ENCODE data around the gene ZFYVE28.

ZFYVE28 gene

DNA sequence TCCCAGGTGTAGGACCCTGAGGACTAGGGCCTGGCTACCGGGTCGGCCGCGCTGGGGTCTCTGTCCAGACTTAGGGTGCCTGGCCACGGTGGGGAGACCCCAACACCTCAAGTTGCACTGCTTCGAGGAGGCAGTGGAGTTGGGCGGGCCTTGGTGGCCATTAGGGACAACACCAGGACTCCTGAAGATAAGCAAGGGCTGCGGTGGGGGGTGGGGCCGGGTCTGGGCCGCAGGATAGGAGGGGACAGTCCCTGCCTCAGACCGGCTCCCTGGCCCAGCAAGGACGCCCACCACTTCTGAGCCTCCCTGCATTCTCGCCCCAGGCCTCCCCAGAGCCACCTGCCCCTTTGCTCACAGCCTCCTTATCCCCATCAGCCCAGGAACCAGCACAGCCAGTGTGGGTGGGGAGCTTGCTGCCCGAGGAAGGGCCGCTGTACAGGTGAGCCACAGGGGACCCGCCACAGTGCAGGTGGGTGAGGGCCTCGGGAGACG, 151.1 kb downstream of the ZFYVE28 start:
- DNase-seq: no peak

DNA sequence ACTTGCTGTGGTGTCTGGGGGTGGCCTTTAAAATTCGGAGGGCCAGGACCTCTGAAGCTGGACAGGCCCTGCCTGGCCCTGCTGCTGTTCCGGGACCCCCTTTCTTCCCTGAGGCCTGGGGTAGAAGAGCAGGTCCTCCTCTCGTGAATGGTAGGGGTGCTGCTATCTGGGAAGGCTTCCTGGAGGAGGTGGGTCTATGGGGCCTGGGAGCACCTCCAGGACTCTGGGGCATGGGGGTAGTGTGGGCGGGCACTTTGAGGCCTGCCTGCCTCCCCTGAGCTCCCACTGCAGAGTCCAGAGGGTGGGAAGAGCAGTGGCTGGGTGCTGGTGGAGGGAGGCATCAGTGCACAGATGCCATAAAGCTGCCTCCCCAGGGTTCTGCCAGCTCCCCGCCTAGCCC, 151.6 kb downstream of the ZFYVE28 start:
- DNase-seq: no peak

DNA sequence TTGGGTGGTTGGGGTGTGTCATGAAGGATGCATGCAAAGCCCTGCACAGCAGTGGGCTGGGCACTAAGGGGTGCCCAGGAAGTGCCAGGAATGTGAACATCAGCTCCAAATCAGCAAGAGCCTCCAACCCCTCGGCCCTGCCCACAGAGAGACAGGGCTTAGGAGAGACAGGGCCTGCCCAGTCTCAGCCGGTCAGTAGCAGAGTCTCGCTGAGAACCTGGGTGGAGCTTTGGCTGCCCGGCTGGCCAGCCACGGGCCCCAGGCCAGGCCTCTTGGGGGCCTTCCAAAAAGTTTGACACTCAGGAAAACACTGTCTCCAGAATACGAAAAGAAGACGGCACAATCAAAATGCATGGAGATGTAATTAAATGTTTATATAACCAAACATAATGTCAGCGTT, 152.3 kb downstream of the ZFYVE28 start:
- DNase-seq: no peak

DNA sequence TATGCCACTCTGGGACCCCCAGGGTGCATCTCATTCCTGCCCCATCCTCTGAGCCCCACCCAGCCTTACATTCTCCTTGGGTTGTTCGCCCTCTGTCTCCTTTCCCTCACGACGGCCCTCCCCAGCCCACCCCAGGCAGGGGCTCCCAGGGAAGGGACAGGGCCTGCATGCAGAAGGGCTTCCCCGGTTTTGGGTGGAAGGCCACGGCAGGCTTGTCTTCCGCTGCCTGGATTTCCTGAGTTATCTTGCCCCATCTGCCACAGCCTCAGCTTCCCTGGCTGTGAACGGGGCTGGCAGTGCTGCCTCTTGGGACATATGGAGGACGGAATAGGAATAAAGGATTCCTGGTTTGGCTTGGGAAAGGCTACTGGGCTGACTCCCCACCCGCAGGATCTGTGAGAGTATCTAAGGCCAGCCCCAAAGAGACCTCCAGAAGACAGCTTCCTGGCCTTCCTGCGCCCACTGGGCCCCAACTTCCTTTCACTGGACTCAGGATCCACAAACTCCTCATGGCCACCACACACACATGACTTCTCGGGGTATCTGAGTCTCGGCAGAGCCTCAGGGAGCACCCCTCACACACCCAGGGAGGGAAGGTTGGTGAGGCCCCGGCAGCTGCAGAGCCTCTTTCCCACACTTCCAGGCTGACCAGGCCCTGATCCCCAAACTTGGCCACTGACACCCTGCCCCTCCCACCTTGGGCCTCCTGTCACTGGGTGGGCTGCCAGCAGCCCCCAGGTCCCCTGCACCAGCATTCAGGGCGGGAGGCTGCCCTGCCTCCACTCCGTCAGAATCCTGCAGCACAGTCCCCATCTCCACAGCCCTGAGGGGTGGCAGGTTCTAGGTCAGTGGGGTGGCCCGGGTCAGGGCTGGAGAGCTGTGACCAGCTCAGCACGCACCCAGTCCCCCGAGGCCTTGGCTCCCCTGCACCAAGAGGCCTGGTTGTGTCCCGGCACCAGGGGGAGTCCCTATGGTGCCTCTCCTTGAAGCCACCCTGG, 153.0 kb downstream of the ZFYVE28 start:
- no peak for DNase-seq

DNA sequence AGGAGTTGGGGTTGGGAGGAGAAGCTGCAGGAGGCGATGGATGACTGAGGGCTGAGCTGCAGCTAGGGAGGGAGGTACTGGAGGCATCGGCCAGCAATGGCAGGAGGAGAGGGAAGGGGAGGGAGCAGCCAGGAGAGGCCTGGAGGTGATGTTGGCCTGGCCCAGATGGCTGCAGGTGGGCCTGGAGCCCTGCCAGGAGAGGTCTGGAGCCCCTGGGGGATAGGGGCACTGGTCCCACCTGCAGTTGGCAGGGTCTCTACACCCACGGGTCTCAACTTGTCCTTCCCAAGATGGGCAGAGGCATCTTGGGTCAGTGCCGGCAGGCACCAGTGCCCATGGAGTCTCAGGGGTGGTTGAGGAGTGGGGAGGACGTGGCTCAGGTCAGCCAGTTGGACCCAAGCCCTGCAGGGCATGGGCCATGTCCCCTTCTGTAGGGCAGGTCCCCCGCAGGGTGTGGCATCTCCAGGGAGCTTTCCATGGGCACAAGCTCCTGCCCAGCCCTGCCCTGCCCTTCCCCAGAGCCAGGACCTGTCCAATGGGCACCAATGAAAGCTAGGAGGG, 153.9 kb downstream of the ZFYVE28 start:
- no peak for DNase-seq

DNA sequence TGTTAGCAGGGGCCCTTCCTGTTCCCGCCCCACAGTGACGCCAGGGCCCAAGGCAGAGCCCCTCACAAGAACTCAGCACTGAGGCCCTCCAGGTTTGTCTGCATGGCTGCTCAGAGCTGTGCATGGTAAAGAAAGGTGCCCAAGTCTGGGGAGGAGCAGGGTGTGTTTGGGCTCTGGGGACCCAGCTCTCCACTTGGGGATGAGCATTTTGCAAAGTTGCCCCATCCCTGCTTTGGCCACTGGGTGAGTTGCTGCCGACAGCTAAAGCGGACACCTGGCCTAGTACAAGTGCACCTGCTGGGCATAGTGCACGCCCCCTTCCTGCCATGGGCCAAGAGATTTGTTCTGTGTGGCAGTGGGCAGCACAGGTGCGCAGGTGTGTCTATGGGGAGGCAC, 154.5 kb downstream of the ZFYVE28 start:
- no peak for DNase-seq

DNA sequence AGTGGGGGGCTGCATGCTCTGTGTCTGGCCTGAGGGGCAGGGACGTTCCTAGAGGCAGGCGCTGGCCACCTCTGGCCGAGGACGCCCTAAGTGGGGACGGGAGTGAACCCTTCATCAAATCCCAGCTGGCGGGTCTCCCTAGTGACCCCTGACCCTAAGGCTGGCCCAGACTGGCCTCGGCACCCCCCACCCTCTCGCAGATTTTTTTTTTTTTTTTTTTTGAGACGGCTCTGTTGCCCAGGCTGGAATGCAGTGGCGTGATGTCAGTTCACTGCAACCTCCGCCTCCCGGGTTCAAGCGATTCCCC, 155.5 kb downstream of the ZFYVE28 start:
- no peak for DNase-seq

DNA sequence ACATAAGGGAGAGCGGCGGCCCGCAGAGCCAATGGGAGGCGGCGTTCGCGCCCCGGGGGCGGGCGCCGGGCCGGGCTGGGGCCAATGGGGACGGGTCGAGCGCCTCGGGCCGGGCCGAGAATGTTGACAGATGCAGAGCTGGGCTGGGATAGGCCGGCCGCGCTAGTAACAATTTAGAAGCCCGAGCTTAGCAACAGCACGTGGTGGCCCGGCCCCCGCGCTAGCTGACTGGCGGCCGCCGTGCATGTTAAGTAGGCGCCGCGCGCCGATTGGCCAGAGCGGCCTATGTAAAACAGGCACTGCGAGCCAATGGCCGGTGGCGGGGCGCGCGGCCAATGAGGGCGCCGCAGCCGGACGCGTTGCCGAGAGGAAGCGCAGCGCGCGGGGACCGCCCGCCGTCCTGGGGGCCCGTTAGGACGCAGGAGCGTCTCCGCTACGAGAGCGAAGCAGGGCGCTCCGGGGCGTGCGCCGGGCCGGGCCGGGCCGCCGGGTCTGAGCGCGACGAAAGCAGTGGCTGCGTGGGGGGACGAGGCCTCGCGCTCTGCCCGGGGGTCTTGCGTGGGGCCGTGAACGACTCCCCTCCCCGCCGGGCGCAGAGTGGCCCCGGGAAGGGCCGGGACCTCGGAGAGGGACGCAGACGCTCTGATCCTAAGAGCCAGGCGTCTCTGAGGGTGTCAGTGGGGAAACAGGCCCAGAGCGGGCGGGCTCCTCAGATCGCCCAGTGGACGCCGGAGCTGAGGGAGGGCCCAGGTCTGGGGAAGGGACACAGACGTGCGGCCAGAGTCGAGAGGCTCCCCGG, 156.1 kb downstream of the ZFYVE28 start:
- DNase-seq: peak; percentile 98

DNA sequence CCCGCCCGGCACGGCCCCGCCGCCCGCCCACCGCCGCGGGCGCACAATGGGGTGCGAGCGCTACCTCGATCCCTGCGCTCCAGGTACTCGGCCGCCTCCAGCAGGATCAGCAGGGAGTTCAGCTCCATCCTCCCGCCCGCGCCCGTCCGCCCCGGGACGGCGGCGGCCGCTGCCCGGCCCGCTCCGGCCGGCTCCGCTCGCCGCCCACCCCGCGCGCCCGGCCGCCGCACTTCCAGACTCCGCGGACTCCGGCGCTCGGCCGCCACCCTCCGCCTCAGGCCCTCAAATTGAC, 156.6 kb downstream of the ZFYVE28 start, which contains the start of gene MXD4:
TSS of gene MXD4 (minus strand) at position 257 of the 292 bp plus-strand sequence. CDS start at position 128, 129 bp downstream.
- DNase-seq: no peak

DNA sequence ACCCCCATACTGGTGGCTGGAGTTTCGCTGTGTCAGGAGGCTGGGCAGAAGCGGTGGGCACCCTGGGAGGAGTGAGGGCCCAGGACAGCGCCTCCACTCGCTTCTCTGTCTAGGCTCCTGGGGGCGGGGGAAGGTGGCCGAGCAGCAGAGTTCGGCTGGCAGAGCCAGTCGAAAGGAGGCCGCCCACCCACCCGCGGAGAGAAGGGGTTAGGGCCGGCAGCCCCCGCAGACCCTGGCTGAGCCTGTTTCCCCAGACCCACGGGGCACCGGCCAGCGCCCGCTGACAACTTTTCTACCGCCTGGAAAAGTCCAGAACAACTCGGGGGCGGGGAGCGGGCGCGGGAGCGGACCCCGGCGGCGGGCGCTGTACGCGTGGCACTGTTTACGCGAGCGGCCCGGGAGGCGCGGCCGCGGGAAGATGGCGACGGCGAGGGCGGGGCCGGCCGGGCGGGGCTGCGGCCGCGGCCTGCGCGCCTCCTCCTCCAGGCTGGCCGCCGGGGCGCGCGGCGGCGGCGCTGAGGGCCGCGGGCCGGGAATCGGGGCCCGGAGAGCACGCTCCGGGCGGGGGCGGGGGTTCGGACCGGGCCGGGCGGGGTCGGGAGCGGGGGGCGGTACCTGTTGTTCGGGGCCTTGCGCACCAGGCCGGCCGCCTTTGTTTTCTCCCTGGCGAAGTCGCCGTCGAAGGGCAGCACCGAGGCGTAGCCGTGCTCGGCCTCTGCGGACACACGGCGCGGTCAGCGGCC, 157.2 kb downstream of the ZFYVE28 start:
- DNase-seq: no peak

DNA sequence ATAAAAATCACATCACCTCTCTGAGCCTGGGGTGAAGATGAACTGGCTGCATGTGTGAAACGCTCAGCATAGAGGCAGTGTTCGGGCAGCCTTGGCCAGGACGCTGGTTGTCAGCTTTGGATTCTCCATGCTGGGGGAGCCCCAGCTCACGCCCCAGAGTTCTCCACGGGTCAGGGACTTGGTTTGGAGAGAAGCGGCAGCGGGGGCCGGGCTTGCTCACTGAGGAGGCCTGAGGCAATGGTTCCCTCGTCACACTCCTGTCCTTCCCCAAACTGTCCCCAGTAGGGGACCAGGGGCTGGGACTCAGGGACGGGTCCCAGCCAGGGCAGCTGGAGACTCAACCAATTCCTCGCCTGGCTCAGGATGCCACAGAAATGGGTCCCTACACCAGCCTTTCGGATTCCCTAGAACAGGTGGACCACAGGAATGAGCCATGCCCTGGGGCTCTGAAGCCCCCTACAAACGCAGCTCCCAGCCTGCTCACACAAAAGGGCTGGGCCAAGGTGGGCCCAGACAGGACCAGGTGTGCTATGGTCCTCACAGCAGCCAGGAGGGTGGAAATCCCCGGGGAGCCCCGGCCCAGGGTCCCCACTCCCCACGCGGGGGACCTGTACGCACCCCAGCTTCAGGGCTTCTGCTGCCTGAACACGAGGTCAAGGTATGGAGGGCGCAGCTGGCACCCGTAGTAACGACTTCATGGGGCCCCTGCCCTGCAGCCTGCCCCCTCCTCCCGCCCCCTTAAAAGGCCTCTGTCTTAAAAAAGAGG, 157.9 kb downstream of the ZFYVE28 start:
- no peak for DNase-seq

DNA sequence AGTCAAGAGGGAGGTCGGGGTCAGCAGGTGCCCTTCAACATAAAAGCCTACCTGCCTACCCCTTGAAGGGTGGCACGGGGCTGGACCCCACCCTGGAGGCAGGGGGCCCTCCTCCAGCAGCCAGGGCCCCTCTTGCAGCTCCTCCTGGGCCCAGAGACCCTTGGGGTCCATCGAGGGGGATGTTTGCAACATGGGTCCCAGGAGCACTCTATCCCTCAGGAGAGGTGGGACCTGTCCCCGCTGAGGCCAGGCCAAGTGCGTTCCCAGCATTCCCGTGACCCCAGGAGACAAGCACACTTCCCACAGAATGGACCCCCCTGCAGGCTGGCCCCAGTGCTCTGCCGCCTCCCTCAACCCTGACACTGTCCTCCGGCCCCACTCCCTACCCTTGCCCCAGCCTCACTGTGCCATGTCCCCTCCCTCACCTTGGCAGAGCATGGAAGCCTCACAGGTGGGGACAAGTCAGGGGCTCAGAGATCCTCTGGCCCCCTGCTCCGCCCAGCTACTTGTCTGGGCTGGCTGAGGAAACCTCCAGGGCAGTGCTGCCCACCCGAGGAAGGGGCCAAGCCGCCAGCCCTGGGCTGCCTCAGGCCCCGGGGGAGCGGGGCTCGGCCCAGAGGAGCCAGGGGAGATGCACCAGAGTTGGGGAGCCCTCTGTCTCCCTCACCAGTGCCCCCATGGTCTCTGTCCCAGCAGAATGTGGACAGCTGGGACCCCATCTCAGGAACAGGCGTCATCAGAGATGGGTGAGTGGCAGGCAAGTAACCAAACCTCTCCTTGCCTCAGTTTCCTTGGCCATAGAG, 158.7 kb downstream of the ZFYVE28 start:
- no peak for DNase-seq

DNA sequence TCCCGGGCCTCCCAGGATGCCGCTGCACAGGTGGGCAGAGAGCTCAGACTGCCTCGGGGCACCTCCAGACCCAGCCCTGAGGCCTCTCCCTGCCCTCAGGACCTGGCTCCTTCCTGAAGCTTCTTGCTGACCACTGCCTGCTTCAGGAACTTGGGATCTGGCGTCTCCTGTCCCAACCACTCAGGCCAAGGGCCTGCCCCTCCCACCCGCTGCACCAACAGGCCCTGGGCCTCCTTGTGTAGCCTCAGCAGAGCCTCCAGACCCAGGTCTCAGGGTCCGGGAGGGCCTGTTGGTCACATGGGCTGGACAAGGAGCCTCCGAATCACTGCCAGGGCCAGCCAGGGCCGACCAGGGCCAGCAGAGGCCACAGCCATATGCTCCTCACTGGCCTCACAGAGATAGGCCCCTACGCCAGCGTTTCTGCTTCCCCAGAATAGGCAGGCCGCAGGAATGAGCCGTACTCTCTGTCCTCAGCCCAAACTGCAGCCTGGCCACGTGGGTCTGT, 159.4 kb downstream of the ZFYVE28 start:
- no peak for DNase-seq

DNA sequence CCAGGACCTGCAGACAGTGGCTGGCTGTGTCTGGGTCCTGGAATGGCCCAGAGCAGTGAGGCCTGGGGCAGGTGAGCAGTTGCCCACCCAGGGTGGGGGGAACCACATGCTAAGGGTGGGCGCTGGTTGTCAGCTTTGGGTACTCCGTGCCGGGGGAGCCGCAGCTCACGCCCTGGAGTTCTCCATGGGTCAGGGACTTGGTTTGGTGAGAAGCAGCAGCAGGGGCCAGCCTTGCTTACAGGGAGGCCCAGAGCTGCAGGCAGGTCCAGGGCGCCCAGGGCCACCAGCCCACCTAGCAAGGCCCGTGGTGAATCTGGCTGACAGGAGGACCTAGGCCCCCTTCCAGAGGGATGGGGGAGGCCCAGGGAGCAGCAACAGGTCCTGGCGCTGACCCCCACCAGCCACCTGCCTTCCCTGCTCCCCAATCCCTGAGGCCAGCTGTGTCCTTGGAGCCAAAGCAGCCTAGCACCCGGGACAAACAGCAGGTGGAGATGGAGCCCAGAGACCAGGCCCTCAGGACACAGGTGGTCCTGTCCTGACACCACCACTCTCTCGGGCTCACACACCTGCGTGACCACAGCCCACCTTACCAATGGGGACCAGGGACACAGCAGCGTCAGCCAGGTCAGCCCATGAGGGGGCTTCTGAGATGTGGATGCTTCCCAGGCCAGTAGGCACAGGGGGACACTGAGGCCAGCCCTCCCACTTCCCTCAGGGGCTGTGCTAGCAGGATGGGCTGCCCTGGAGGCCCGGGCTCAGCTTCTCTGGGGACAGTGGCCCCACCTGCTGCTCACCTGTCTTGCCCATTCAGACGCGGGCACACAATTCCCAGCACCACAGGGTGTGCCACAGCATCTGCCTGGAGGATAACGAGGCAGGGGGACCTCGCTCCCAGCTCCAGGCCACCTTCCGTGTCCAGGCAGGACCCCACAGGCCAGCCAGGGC, 160.1 kb downstream of the ZFYVE28 start:
- DNase-seq: no peak

DNA sequence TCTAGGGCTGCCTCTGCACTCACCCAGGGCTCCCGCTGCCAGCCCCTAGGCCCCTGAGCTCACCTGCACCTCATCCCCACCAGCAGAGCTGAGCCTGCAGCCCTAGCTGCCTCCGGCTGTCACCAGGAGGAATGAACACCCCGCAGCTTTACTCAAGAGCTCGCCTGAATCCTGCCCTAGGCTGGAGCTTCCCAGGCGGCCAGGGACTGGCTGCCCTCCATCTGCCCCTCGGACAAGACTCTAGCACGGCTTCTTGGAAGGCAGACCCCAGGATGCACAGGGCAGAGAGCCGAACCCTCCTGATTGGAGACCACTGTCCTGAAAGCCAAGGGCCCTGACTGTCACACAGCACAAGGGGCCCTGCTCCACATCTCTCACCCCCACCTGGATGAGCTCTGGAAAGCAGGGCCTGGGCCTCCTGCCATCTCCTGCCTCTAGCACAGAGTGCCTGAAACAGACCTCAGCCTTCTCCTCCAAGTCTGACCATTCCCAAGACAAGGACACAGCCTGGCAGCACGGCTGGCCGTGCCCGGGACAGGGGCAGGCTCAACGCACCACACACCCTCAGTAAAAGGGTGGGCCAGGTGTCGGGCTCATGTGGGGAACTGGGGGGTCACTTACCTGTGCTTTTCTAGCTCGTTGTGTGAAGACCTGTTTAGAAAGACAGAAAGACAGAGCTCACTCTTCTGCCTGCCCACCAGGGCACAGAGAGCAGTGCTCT, 160.9 kb downstream of the ZFYVE28 start:
- no peak for DNase-seq

DNA sequence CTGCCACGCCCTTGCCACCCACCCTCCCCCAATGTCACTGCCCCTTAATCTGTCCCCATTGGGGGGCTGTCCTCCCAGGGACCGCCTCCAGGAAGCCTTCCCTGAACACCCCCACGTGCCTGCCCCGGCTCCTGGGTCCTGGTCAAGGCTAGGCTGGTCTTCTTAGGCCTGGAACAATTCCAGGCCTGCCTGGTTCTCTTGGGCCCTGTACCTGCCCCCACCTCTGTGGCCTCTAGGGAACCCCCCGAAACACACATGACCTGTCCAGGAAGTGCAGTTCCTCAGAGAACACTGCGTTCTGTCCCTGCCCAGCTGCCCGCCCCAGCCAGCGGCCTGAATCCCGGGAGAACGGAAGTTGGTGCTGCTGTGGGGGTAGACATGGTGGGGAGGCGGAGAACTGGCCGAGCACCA, 161.7 kb downstream of the ZFYVE28 start:
- DNase-seq: no peak

DNA sequence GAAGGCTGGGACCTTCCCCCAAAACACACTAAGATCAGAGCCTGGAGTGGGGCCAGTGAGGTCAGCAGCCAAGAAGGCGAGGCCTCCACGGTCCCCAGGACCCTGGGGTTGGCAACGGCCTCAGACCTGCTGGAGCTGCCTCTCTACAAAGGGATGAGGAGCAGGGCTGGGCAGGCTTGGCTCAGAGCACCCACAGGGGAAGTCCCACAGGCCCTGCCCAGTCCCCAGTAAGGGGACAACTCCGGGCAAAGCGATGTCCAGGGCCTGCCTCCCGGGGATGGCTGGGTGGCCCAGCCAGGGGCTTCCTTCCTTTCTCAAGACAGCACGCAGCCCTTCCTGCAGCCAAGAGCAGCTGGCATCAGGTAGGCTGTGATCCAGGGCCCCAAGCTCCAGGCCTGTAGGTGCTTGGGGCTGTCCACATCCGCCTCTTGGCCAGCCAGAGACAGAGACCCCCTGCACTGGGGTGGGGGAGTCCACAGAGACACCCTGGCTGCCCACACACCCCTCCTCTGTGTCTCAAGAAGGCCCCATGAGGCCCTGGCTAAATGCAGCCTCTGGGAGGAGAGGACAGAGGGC, 162.2 kb downstream of the ZFYVE28 start:
- DNase-seq: no peak

DNA sequence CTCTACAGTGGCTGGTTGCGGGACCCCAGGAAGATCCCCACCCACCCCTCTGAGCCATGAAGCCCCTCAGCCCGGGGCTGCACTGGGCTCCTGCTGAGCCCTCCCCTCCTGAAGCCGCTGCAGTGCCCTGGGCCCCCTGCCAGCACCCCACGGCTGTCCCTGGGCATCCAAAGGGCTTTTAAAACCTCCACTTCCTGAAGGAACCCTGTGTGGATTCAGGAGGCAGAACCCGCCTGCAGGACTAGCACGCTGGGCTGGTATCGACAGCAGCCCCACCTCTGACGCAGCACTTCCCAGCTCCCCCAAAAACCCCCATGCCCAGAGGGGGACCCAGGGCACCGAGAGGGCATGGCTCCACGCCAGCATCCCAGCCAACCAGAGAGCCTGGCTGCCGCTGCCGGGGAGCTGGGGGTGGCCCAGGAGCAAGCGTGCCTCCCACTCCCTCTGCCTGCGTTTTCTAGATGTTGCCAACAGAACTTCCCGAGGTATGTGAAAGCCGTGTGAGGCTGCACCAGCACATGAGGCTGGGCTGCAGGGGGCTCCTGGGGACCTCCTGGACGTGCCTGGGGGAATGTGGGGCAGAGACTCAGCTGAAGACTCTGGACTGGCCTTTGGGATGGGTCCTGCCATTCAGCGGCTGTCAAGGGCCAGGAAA, 162.8 kb downstream of the ZFYVE28 start:
- DNase-seq: no peak
